Activated effector memory CD4-positive, alpha-beta T cell treated with anti-CD3 and anti-CD28 coated beads, Interleukin-2, amount 50 U/mL, for 16 hours (primary cell): Measurements from ENCODE around the gene TAS2R8.
"Not testable (repeated sequence)": the region's sequence is repeated elsewhere in the genome, so short reads cannot be mapped to it uniquely, and the experiment has no call there.

ENCODE experiments used
- DNase-seq: peaks from one replicate; pipeline ENCODE4 v3.0.0-alpha.2; 2020

The TAS2R8 gene, protein sequence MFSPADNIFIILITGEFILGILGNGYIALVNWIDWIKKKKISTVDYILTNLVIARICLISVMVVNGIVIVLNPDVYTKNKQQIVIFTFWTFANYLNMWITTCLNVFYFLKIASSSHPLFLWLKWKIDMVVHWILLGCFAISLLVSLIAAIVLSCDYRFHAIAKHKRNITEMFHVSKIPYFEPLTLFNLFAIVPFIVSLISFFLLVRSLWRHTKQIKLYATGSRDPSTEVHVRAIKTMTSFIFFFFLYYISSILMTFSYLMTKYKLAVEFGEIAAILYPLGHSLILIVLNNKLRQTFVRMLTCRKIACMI

DNA sequence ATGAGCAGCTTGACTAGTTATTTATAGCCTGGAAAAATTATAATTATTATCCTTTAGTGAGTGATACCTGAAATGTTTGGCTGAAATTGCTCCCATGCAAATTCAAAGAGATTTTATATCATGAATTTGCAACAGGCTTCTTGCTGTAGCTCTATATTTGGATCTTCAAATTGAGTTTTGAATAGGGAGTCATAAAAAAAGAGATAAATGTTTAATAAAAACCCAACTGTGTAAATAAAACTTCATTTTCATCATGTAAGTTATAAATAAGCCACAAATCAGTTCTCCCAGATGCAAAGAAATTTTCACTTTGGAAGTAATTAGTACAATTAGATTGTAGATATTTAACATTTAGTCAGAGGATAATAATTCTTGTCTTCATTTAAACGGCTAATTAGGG is at the start of gene TAS2R8:
Gene TAS2R8, minus strand, starts transcription at position 101 of the 400 bp plus-strand sequence. CDS start 306 bp downstream, outside the sequence.
- no peak for DNase-seq

DNA sequence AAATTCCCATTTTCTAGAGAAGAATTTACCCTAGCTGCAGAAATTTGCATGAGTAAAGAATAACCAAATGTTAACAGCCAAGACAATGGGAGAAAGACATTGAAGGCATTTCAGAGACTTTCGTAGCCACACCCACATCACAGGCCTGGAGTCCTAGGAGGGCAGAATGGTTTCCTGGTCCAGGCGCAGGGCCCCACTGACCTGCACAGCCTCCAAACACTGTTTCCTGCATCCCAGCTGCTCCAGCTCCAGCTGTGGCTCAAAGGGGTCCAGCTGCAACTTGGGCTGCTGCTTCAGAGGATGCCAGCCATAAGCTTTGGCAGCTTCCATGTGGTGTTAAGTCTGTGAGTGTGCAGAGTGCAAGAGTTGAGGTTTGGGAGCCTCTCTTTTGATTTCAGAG is 48.7 kb upstream of the TAS2R8 start:
- DNase-seq, result no peak

DNA sequence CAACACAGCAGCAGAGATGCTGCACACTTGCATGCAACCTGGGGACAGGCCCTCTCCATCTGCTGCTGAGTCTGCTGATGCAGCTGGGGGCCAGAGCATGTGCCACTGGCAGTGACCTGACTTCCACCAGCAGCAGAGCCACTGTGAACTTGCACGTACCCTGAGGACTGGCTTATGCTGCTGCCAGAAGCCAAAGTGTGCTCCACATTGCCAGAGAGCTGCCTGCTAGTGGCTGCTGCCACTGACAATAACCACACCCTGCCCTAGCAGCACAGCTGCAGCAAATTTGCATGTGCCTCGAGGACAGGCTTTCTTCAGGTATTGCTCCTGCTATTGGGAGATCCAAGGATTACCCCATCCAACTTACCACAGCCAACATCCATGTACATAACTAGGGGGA is 46.7 kb upstream of the TAS2R8 start:
- no peak for DNase-seq

DNA sequence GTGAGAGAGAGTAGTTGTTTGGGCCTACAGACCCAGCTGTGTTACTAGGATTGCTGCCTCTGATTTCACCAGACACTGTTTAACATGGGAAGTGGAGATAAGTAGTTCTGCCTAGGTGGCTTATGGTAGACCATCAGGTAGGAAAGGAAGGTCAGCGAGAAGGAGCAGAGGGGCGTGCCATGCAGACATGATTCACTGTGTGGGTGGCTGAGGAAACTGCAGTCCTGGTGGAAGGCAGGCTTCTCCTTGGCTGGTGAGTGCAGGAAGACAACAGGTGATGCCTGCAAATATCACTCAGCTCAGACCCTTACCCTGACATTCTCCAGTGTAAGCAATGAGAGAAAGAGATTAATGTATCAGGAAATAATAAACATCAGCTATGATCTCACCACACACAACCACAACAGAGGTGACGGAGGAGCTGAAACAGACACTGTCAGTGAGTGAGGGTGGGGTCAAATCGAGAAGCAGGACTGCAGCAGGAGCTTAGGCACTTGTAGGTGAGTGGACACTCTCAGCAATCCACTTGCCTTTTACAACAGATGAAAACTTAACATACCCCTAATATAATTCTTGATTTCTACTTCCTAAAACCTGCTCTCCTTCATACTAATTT is 44.3 kb upstream of the TAS2R8 start:
- DNase-seq, result no peak

DNA sequence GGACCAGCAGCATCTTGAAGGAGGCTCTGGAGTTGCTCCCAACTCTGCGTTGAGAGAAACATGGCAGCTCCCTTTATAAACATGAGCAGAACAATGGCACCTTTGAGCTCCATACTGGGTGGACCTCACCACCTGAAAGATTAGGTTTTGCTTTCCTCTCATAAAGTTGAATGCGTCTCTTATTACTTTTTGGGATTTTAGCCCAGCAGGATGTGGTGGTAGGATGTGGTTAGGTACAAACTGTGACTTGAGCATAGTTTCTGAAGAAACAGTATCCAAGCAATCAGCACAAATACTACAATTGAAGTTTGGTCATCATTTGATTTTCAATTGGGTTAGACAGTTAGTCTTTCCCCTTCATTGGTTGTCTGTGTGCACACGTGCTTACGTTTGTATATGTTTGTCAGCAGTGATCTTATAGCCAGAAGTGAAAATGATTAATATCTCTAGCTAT is 42.4 kb upstream of the TAS2R8 start, which contains the start of gene PRR4:
Gene PRR4, minus strand, starts transcription at position 51 of the 454 bp plus-strand sequence. Its CDS starts 38 bp downstream, at position 13.
- no peak for DNase-seq

DNA sequence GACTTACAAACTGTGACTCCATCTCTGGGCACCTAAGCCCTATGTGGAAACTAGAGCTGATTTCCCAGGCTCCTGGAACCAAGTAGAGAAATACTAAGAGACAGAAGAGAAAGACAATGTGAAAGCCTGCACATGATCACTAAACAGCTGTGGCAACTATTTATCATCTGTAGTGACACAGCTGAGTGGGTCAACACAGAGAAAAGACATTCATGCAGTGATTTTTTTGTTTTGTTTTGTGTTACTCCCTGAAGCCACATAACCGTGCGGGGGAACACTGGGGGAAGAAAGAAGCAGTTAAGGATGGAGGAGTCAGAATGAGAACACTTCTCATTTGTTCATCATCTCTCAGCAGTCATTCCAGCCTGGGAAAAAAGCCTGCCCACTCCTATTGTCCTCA is 40.7 kb upstream of the TAS2R8 start:
- no peak for DNase-seq

DNA sequence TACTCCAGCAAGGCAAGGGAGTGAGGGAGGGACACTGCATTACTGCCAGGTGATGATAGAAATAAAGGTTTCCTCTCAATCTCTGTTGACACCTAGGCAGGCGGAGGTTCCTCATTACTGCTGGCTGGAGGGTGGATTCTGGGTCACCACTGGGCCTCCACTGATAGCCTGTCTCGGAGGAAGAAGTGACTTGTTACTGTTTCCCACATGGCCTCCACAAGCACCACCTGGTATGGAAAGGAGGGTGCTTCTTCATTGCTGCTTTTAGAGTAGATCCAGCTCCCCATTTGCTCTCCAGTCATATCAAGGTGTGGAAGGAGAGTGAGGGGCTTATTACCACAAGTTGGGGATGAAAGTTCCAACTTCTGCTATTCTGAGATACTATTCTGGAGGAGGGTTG is 35.8 kb upstream of the TAS2R8 start:
- no peak for DNase-seq

DNA sequence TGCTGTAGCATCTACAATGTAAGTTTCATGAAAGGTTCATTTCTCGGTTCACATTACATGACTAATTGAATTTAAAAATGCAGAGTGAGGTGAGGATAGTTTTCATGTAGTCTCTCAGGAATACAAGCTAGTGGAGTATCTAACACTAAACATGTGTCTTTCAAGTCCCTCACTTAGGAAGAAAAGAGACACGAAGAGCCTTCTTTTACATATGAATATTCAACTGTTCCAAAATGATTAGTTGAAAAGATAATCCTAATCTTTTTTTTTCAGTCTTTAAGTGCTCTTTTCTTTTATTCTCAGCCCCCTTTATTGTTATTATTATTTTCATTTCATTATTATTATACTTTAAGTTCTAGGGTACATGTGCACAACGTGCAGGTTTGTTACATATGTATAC is 31.4 kb upstream of the TAS2R8 start:
- DNase-seq, result no peak

DNA sequence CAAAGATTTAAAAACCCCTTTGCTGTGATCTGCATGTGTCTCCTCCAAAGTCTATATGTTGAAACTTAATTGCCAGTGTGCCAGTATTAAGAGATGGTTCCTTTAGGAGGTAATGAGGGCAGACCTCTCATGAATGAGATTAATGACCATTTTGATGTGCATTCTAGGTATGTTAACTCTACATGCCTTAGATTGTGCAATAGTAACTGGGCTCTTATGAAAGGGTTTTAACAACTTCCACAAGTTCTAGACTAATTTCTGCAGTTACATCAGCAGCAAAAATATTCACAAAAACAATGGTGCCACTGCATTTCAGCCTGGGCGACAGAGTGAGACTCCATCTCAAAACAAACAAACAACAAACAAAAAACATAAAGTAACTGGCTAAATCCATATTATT is 22.9 kb upstream of the TAS2R8 start:
- DNase-seq, result no peak

DNA sequence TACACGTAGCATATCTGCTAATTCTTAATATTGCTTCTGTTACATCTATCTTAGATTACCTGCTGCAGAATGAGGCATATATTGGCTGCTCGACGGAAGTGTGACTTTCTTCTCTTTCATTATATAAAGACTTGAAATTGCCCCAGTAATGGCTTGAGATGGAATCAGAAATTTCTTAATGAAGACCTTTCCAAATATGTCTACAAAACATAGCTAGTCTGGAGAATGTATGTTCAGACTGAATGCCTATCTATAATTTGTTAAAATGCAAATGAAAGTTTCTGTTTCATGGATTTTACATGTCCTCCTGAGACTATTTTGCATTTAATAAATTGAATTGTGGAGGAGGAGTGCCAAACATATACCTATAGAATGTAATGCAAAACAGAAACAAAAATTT is 19.2 kb upstream of the TAS2R8 start, which contains the start of gene TAS2R10:
Gene TAS2R10, minus strand, starts transcription at position 101 of the 400 bp plus-strand sequence. Its CDS starts 89 bp downstream, at position 12.
- no peak for DNase-seq

DNA sequence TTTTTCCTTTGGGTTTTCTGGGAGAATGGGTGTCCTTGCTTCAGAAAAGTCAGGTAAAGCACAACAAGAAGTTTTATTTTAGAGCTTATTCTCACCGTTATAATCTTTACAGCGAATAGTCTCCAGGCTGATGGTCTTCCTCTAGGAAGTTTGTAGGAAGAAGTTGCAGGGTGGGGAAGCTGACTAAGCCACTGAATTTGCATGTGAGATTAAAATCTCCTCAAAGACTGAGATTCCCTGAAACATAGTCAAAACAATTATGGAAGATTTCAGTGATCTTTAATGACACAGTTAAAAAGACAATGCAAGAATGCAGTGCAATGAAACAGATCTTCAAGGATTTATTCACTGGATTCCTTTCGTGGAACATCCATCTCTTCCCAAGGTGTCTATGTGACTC is 17.9 kb upstream of the TAS2R8 start:
- no peak for DNase-seq

DNA sequence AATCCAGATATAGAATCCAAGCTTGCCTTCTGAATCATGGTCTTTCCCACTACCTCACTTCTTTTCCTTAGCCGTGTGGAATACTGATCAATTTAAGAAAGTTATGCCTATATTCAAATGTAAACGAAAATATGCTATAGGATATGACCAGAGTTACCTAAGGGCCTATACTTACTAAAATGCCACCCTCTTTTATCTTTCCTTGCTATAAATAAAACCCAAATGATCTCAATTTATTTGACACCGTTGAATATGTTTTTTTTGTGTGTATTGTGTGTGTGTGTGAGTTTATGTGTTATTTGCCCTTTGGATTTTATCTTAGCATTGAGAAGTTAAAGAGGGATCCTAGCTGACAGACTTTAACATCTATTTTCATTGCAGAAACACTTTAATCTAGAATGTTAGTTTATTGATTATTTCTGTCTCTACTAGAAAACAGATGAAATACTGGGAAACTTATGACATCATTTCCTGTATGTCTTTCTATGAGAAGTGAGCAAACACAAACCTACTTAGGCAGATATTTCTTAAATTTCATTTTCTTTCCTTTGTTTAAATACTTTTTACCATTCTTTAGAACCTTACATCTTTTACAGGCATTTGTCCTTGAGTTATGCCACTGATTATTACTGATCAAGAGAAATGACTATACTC is 4.9 kb upstream of the TAS2R8 start:
- no peak for DNase-seq

DNA sequence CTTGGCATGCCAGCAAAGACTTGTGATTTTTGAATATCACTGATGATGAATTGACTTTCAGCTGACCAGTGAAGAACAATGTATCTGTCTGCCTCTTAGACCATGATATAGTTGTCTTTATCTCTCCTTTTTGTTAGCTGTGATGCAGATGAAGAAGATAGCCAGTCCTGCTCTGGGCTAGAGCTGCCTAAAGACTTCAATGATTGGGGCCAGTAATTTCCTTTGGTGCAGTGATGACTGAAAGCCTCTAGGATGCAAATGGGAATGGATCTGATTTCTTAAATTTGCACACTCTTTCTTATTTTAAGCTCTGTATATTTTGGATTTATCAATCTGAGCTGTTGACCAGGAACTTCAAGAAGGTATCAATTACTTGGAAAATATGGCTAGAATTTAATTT is 3.0 kb upstream of the TAS2R8 start, which contains the start of gene TAS2R9:
Gene TAS2R9, minus strand, starts transcription at position 101 of the 400 bp plus-strand sequence. Its CDS starts 93 bp downstream, at position 8.
- DNase-seq, result no peak

DNA sequence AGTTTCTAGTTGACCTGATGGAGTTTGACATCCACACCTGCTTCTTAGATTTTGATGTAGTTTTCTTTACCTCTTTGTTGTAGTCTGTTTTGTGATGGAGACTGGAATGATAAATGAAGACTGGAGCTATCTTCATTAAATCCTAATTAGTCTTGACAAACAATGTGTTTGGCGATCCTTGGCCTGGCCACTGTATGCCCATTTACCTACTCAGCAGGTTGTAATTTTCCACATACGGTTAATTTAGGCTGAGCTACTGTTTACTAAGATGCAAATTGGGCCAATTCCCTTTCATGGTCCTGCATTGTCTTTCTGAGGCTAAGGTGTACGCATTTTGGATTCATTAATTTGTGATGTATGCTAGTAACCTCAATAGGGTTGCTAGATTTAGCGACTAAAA is 4.5 kb downstream of the TAS2R8 start, which contains the start of gene TAS2R7:
Gene TAS2R7, minus strand, starts transcription at position 41 of the 400 bp plus-strand sequence. CDS start 57 bp downstream, outside the sequence.
- DNase-seq, result no peak

DNA sequence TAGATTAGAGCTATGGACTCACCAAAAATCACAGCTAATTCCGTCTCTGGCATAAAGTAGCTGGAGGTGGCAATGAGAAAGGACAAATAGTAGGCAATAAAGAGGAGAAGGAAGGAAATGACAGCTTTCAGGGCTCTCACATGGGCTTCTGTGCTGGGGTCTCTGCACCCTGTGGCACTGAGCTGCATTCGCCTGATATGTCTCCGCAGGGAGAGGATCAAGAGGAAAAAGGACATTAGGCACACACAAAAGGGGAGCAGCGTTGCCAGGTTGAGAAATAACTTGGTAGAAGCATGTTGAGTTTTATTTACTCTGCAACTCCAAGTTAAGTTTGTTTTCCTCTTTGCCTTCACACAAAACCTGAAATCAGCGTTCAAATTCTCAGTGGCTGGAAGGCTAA is 5.3 kb downstream of the TAS2R8 start:
- no peak for DNase-seq

DNA sequence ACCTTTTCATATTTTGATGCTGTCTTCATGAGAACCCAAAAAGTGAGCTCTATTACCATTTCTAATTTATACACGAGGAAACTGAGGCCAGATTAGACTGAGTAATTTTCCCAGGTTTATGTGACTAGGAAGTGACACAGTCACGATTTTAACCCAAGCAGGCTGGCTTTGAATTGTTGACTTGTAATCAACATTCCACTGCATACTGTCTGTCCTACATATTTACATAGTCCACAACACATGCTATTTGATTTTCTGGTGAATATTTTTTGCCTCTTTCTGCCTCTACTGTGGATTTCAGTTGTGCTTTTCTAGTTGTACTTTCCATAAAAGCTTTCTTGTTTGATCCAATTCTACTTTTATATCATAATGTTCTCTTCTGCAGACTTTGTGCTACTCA is 12.9 kb downstream of the TAS2R8 start:
- DNase-seq, result no peak

DNA sequence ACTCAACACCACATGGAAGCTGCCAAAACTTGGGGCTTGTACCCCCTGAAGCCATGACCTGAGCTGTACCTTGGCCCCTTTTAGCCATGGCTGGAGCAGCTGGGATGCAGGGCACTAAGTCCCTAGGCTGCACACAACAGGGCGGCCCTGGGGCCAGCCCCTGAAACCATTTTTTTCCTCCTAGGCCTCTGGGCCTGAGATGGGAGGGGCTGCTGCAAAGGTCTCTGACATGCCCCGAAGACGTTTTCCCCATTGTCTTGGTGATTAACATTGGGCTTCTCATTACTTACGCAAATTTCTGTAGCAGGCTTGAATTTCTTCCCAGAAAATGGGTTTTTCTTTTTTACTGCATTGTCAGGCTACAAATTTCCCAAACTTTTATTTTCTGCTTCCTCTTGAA is 15.3 kb downstream of the TAS2R8 start:
- not testable (repeated sequence) for DNase-seq

DNA sequence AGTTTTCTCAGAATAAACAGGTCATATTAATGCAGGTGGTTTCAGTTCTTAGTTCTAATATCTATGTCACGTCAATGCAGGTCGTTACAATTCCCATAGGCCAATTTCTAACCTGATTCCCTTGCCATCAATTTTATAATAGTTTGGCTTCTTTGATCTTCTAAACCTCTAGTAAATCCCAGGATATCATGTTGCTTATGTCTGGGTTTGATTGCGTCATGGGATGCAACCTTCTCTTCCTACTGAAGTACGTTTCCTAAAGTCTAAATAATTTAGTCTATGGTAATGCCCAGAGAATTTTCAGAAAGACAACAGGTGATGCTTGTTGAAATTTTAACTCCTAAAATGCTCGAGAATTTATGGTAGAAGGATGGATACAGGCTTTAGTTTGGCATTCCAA is 23.8 kb downstream of the TAS2R8 start:
- DNase-seq, result no peak

DNA sequence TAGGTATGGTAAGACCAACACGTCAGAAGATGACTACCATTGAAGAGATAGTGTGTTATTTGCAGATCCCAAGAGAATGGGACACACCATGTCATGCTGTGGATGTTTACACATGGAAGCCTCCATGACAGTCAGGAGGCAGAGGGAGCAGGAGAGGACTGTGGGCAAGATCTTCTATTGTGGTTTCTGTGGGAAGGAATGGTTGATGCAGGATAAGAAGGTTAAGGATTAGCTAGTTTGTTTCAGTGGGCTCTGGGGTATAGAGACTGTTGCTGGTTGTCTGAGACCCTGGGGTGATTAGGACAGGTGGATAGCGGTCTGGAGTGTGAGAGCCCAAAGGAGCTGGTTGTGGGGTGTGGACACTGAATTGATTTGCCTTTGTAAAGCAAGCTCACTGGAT is 28.0 kb downstream of the TAS2R8 start:
- no peak for DNase-seq

DNA sequence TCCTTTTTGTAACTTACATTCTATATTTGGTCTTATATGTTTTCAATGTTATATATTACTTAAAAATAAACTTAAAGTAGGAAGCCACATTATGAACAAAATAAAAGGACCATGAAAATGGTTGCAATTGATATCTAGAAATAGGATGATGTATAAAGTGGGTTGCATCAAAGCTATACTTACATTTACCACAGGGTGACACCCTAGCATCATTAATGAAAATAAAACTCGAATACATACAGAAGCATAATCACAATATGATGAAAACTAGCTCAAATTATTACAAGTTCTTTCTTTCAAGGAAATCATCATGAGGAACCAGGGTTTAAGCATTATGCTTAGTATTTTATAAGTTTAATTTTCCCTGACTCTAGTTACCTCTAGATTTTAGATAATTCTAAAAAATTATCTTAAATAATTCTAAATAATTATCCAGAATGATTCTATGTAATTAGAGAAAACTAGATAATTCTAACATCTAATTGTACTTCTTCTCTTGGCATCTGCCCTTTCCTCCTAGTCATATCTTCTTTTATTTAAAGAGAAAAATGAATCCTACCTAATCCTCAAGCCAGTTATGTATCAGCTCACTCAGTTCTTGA is 35.9 kb downstream of the TAS2R8 start:
- DNase-seq, result no peak

DNA sequence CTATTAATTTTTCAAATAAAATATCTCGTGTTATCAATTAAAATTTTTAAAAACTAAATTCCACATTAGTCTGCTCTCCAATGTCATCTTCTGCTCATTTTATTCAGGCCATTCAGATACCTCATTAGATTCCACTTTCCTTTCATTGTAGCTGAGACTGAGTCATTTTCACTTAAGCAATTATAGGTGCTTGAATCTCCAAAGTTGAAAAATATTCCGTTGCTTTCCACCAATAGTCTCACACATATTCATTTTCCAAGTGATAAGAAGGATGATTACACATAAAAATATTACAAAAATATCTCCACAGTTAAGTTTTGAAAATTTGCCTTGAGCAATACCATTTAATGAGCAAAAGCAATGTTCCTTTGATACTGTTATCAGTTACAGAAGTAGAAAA is 47.4 kb downstream of the TAS2R8 start:
- DNase-seq, result no peak

DNA sequence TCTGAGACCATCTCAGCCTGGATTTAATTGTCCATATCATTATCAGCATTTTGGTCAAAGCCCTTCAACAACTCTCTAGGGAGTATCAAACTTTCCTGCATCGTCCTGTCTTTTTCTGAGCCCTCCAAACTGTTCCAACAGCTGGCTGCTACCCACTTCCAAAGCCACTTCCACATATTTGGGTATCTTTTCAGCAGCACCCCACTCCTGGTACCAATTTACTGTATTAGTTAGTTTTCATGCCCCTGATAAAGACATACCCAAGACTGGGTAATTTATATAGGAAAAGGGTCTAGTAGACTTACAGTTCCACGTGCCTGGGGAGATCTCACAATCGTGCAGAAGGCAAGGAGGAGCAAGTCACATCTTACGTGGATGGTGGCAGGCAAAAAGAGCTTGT is 50.9 kb downstream of the TAS2R8 start:
- DNase-seq, result no peak
